HG03457 (cell line): ENCODE results near the gene UBE2F.

Experiments used
- ATAC-seq: cut with Tn5 transposase; IDR thresholded peaks from one replicate; pipeline ENCODE4 v1.9.1; 2021; ENCODE audit warnings: moderate number of reproducible peaks; ENCODE audit not compliant: unreplicated experiment

Gene UBE2F, protein sequence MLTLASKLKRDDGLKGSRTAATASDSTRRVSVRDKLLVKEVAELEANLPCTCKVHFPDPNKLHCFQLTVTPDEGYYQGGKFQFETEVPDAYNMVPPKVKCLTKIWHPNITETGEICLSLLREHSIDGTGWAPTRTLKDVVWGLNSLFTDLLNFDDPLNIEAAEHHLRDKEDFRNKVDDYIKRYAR

DNA sequence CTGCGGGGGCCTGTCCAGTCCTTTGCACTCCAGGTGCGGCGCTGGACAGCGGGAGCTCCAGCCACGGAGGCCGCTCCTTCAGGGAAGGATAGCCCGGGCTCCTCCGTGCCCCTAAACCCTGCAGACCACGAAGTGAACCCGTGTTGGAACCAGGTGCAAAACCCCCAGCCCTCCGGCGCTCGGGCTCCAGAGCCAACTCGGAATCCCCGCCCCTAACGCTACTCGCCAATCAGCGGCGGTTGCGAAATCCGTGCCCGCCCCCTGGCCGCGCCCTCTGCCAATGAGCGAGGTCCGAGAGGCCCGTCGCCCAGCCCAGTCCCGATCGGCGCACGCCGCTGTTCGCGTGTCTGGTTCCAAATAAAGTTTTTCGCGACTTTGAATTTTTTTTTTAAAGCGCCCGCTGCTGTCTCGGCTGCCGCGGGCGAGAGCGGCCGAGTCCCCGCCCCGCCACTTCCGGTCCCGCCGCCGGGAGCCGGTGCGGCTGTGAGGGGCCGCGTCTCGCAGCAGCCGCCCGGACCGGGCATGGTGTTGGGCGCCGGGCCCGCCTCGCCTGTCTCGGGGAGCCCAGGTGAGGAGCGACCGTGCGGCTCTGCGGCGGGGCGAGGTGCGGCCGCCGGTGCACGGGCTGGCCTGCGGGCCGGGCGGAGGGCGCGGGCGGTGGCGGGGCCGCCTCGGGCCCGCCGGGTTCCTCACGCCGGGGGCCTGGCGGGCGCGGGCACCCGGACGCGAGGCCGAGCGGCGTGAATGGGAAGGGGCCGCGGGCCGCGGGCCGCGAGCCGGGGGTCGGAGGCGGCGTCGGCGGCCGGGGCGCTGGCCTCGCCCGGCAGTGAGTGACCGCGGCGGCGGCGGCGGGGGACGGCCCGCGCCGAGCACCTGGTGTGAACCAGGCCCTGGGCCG, at the start of gene UBE2F:
TSS of gene UBE2F (plus strand) at position 450 of the 898 bp plus-strand sequence. CDS start 6,094 bp downstream, outside the sequence.
- ATAC-seq: peak; percentile 86

DNA sequence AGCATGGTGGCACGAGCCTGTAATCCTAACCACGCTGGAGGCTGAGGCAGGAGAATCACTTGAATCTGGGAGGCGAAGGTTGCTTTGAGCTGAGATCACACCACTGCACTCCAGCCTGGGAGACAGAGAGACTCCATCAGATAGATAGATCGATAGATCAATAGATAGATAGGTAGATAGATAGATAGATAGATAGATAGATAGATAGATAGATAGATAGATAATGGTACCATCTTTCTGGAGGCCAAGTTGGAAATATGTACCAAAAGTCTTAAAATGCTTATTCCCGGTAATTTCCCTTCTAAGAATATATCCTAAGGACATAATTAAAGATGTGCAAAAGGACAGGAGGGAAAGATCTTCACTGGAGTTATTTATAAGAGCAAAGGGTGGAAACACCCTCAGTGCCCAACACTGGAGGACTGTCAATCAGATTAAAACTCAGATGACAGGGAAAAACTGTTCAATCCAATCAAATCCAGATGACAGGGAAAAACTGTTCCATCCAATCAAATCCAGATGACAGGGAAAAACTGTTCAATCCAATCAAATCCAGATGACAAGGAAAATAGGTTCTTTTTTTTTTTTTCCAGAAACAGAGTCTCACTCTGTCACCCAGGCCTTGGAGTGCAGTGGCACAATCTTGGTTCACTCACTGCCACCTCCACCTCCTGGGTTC, 49.0 kb upstream of the UBE2F start:
- no peak for ATAC-seq

DNA sequence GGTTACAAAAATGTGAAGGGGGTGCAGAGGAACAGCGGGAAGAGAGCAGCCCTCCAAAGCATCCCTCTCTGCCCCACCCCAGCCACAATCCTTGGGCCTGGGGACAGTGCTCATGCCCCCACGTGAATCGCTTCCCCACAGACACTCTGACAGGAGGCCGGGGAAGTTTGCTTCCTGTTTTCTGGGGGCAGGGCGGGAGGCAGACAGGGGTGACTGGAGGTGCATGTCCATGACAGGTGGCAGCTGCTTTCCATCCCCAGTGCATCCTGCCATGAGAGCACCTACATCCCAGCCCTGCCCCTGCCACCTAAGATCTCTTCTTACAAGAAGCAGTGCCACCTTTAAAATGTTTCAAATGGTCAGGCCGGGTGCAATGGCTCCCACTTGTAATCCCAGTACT, 47.2 kb upstream of the UBE2F start:
- ATAC-seq: no peak

DNA sequence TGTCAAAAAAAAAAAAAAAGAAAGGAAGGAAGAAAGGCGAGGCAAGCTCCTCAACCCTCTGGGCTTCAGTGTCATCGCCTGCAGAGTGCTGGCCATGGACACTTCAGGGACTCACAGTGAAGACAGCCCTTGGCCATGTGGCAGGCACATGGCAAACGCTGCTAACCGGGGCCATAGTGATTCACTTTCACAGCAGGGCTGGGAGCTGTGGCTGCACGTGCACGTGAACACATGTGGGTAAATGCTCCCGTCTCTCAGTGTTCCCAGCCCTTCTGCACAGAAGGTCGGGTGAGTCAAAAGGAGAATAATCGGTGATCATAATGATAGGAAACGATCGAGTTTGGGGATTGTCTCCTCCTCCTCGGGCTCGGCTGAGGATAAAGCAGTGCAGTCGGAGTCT, 46.1 kb upstream of the UBE2F start:
- no peak for ATAC-seq

DNA sequence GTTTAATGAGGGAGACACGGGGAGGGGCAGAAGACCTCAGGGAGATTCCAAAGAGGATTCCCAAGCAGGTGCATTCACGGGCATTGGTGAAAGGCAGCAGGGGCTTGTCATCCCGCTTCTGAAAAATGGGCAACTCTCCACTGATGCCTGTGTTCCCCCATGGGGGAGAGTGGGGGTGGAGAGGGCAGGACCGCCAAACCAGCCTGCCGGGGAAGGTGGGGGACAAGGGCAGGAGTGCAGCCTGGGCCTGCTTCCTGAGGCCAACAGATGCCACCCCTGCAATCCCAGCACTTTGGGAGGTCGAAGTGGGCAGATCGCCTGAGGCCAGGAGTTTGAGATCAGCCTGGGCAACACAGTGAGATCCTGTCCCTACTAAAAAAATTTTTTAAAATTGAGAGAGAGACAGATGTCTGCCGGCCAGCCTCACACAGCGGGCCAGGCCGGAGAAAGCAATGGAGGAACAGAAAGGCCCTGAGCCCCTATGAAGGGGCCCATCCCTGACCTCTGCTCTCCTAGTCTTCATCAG, 44.8 kb upstream of the UBE2F start:
- no peak for ATAC-seq

DNA sequence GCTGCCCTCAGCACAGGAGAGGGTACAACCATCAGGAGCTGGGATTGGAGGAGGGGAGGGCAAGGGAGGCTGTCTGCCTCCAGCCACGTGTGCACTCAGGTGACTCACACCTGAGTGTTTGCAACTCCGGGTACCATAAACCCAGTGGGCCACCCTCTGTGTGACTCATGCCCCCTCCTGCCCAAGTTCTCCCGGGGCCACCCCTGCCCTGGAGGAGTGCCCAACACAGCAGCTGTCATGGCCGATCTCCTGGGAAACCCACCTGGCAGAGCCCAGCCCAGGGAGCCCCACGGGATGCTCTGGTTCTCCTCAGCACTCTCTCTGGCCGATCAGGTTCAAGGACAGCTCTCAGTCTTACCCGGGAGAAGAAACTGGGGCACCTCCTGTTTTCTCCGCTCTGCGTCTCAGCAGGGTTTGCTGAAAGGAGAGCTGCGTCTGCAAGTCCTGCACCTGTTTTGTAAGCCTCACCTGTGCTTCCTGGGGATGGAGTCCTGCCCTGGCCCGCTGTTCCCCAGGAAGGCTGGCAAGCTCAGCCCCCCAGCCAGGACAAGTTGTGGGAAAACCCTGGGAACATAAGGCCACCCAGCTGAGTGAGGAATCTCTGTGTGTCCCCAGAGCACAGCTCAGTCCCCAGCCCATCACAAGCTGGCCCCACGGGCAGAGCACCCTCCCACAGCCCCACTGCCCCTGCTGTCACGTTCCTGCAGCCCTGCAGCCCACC, 44.0 kb upstream of the UBE2F start:
- ATAC-seq: no peak

DNA sequence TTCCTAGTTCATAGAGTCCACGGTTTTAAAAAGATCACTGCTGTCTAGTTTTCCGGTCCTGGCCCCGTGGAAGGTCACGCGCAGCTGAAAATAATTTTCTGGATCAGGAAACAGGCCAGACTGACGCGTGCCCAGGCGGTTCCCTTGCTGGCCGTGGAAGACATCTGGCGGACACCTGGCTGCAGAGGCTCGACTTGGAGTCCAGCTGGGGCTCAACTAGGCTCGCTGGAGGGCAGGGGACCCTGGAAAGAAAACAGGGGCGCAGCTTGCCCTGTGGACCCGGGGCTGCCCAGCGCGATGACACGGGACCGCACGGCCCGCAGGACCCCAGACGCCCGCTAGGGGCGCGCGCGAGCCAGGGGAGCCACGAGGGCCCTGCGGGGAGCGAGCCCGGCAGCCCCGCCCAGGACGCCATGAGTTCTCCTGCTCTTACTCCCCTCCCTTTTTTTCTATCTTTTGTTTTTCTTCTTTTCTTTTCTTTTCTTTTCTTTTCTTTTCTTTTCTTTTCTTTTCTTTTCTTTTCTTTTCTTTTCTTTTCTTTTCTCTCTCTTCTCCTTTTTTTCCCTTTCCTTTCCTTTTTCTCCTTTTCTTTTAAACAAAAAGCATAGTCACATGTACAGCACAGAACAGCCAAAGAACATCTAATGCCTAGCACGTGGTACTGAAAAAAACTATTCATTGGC, 43.2 kb upstream of the UBE2F start:
- peak; percentile 82 for ATAC-seq

DNA sequence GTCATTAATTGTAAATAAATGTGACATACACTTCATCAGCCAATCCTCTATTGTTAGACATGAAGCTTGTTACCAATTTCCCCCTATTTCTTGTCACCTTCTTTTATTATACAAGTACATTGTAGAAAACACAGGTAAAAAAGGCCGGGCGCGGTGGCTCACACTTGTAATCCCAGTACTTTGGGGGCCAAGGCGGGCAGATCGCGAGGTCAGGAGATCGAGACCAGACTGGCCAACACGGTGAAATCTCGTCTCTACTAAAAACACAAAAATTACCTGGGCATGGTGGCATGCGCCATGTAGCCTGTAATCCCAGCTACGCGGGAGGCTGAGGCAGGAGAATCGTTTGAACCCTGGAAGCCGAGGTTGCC, 42.7 kb upstream of the UBE2F start:
- no peak for ATAC-seq

DNA sequence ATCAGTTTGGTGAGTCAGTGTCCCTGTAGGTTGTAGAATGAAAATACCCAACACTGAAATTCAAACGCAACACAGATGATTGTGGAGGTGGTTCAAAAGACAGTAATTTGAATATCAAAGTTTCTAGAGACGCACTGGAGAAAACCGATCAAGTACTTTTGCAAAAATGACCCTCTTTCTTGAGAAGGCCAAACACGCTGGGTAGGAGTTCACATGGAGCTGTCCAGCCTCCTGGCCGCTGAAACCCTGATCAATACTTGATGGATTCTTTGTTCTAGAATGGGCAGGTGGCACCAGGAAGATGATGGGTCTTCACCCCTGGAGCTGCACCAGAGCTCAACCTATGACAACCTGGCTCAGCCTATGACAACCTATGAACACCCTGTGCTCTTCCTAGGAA, 39.7 kb upstream of the UBE2F start:
- ATAC-seq: no peak

DNA sequence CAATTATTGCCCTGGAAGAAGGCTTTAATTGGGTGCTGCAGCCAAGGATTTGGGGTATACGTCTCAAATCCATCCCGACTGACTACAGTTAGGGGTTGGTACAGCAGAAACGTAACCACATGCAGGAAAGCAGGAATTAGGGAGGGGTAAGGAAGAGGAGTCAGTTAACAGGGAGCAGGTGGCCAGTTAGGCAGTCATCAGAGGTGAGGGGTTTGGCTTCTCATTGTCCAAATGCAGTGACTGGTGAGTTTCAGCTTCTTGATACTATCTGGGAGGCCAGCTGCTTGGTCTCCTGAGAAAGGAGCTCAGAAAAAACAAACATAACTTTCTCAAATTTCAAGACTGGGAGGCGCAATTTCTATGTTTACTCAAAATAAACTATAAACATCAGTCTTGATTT, 38.8 kb upstream of the UBE2F start:
- ATAC-seq: no peak

DNA sequence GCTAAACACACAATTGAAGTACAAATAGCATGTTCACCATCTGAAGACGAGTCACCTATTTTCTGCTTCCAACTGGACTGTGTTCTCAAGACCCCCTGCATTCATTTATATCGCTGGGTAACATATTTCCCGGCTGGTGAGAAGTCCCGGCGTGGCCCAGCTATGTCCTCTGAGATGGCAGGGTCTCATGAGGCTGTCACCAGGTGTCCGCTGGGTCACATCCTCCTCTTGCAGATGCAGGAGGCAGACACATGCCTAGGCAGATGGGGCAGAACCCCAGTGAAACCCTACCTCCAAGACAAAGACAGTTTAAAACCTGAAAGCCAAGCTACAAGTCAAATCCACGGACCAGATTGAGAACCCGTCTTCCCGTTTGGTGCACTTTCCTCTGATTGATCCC, 36.8 kb upstream of the UBE2F start:
- ATAC-seq: no peak

DNA sequence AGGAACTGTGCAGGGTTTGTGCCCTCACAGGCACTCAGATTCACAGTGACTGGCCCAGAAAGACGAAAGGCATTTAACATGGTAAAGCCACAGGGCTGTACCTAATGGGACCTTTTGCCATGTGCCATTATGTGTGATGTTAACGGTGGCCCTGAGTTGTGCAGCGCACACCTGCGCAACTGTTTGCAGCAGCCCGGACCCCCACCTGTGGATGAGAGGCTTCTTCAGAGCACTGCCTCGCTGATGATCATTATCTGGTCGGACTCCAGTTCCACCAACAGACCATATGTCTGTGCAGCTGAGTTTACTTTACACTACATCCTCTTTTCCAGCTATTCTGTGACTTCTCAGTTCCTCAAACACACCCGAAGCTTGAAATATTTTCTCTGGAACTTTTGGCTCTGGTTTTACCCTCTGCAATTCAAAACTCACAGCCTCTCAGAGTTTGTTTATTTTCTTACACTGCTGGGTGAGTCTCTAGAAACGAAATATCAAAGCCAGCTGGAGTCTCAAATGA, 35.6 kb upstream of the UBE2F start:
- ATAC-seq: no peak

DNA sequence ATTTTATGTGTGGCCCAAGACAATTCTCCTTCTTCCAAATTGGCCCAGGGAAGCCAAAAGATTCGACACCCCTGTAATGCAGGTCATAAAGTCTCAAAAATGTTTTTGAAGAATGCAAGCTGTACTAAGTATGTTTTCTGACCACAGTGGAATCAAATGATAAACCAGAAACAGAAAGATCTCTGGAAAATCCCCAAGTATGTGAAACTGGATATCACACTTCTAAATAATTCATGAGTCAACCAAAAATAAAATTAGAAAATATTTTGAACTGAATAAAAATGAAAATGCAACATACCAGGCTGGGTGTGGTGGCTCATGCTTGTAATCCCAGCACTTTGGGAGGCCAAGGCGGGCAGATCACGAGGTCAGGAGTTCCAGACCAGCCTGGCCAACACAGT, 34.1 kb upstream of the UBE2F start:
- no peak for ATAC-seq

DNA sequence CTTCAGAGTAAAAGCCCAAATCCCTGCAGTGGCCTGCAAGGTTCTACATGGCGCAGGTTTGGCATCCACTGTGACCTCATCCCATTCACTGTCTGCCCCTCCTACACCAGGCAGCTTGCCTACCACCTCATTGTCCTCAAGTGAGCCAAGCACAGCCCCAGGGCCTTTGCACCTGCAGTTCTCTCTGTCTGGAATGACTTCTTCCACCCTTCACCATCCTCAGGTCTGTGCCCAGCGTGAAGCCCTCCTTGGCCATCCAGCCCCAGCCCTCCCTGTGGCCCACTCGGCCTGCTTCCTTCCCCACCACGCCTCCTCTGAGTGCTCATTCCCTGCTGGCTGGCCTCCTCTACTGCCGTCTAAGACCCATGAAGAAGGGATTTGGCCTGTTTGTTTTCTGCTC, 32.6 kb upstream of the UBE2F start:
- ATAC-seq: no peak

DNA sequence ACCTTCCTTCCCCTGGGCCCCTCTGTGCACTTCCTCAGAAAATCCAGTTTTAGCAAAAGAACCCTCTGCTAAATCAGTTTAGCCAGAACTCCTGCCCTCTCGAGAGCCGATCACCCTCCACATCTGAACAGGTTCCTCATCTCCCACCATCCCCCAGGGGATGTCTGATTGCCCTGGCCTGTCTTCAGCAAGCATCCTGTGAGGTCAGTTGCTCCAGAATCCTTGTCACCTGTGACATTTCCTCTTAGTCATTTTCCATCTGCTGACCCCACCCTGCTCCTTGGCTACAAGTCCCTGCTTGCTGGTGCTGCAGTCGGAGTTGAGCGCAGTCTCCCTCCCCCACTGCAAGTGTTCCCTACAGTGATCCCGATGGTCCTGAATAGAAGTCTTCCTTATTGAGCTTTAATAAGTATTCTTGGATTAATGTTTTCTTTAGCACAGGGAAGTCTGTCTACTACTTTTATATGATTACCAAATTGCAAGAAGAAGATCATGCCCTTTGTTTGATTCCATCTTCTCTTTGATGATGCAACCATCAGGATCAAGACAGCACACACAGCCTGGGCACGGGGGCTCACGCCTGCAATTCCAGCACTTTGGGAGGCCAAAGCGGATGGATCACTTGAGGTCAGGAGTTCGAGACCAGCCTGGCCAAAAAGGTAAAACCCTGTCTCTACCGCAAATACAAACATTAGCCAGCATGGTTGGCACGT, 30.9 kb upstream of the UBE2F start:
- ATAC-seq: no peak

DNA sequence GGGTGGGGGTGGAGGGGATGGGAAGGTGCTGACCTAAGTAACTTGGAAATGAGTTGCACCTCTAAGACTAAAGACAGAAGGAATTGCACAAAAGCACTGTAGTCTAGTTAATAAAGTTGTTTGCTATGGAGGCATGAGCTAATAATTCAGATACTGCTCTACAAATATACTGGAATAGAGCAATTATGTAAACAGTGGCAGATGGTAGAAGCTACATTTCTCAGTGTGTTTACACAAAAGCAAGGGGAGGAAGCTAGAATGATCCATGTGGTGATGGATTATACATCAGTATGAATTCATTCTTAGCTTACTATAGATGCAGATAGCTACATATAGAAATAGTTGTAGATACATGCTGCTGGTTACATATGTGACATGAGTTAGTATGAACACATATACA, 27.6 kb upstream of the UBE2F start:
- ATAC-seq: no peak

DNA sequence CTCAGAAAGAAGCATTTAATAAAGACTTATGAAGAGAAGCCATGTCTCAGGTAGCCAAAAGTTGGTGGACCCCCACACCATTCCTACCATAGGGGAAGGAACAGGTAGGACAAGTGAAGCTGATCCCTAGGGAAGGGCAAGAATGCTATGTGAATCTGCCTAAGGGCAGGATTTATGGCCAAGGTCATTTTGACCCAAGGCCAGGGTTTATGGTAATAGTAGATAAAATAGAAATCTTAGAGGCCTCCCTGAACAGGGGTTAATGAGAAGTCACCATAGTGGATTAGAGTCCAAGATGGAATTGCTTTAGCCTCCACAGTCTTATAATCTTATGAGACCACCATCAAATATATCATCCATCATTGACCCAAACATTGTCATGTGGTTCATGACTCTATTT, 26.0 kb upstream of the UBE2F start:
- ATAC-seq: no peak

DNA sequence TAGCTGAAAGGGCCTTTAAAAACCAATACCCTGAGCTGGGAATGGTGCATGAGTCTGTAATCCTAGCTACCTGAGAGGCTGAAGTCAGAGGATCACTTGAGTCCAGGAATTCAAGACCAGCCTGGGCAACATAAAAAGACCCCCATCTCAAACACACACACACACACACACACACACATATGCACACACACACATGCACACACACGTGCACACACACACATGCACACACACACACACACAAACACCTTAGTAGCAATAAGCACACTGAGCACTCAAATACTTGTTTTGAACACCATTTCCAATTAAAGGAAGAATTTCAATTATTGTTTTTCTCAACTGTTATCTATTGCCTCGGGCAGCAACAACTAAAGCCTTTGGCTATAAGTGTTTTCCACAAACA, 25.6 kb upstream of the UBE2F start:
- no peak for ATAC-seq

DNA sequence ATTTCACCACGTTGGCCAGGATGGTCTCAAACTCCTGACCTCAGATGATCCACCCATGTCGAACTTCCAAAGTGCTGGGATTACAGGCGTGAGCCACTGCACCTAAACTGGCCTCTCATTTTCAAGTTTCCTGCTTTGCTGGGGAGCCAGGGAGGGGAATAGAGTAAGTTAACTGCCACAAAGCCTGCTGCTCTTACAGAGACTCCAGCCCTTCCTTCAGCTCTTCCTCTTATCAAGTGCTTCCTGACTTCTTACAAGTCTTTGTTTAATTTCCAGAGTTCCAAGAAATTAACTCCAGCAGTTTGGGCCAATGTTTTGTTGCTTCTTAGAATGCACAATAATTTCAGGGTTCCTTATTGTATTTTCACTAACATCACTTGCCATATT, 24.3 kb upstream of the UBE2F start:
- no peak for ATAC-seq
